PC-3 (cell line): Measurements from ENCODE around the gene GRHL3.
"Not testable (repeated sequence)": the region's sequence is repeated elsewhere in the genome, so short reads cannot be mapped to it uniquely, and the experiment has no call there.

ENCODE experiments used
- CTCF ChIP-seq: fragments of 300-600 bp; sonication (generic); conservative IDR thresholded peaks from 2 replicates; pipeline ENCODE4 v1.5.1; 2017; ENCODE audit warnings: antibody characterized with exemption, low read depth, mild to moderate bottlenecking, low read length
- EZH2 ChIP-seq: fragments of 300-600 bp; sonication (generic); IDR thresholded peaks from one replicate; pipeline ENCODE4 v1.6.1; 2017; ENCODE audit warnings: antibody characterized with exemption, mild to moderate bottlenecking, low read length; ENCODE audit not compliant: unreplicated experiment
- EZH2phosphoT487 ChIP-seq: fragments of 300-600 bp; sonication (generic); IDR thresholded peaks from 2 replicates; pipeline ENCODE4 v1.6.1; 2018; ENCODE audit warnings: mild to moderate bottlenecking, antibody characterized with exemption, low read length, borderline replicate concordance

- not testable (repeated sequence) for TF ChIP-seq CTCF, EZH2phosphoT487, EZH2
Measured at GRCh38 chr1:24287779-24288178, 31.4 kb upstream of the GRHL3 start.
